ENCODE data around the gene ROR2.

ROR2 gene

GRCh38 chr9:91948101-91948596 is 1.9 kb downstream of the ROR2 start:
- DNase-seq = no peak

GRCh38 chr9:91946653-91947488 is 3.2 kb downstream of the ROR2 start:
- no peak for DNase-seq

- no peak for DNase-seq
These were observed 3.8 kb downstream of the ROR2 start for GRCh38 chr9:91946196-91946595.

- no peak for DNase-seq
These were observed 4.5 kb downstream of the ROR2 start for GRCh38 chr9:91945277-91946085.

GRCh38 chr9:91944711-91945110 is 5.3 kb downstream of the ROR2 start:
- DNase-seq = no peak

GRCh38 chr9:91943478-91944470 is 6.3 kb downstream of the ROR2 start:
- DNase-seq = no peak

GRCh38 chr9:91942201-91942600 is 7.8 kb downstream of the ROR2 start:
- no peak for DNase-seq

- DNase-seq = no peak
These were observed 10.1 kb downstream of the ROR2 start for GRCh38 chr9:91939978-91940377.

- no peak for DNase-seq
These were observed 12.3 kb downstream of the ROR2 start for GRCh38 chr9:91937727-91938126.

- DNase-seq = no peak
These were observed 13.0 kb downstream of the ROR2 start for GRCh38 chr9:91937056-91937455.

GRCh38 chr9:91935805-91936514 is 14.1 kb downstream of the ROR2 start:
- no peak for DNase-seq

- no peak for DNase-seq
These were observed 14.8 kb downstream of the ROR2 start for GRCh38 chr9:91935066-91935749.

GRCh38 chr9:91934654-91935053 is 15.4 kb downstream of the ROR2 start:
- no peak for DNase-seq

GRCh38 chr9:91933556-91934352 is 16.3 kb downstream of the ROR2 start:
- DNase-seq = no peak

- no peak for DNase-seq
These were observed 19.6 kb downstream of the ROR2 start for GRCh38 chr9:91930475-91930874.

GRCh38 chr9:91929331-91929730 is 20.7 kb downstream of the ROR2 start:
- DNase-seq = no peak

- no peak for DNase-seq
These were observed 22.0 kb downstream of the ROR2 start for GRCh38 chr9:91927922-91928510.

- DNase-seq = no peak
These were observed 25.9 kb downstream of the ROR2 start for GRCh38 chr9:91924090-91924489.

- no peak for DNase-seq
These were observed 26.9 kb downstream of the ROR2 start for GRCh38 chr9:91923145-91923544.

GRCh38 chr9:91921371-91921770 is 28.7 kb downstream of the ROR2 start:
- DNase-seq = no peak
